Neural crest cell (in vitro differentiated cells): ENCODE results near the gene POLE4. TPM values are rescaled to one million over a fixed set of nuclear protein-coding genes. Genes with fewer than 3 reads are reported as not detected.

Experiments used
- DNase-seq: peaks from one replicate; pipeline ENCODE4 v3.0.0; 2021; ENCODE audit warnings: low read depth, mixed read lengths, low spot score
- H3K27ac Mint-ChIP-seq: one replicate; pipeline ENCODE4 v1.8.0; 2021; ENCODE audit warnings: mild to moderate bottlenecking, mixed read lengths; ENCODE audit not compliant: unreplicated experiment
- H3K27me3 Mint-ChIP-seq: 2 replicates; pipeline ENCODE4 v1.8.0; 2021; ENCODE audit warnings: low read depth, mild to moderate bottlenecking, mixed read lengths
- H3K36me3 Mint-ChIP-seq: 2 replicates; pipeline ENCODE4 v1.8.0; 2021; ENCODE audit warnings: low read depth, mild to moderate bottlenecking, mixed read lengths
- H3K4me1 Mint-ChIP-seq: 2 replicates; pipeline ENCODE4 v1.8.0; 2021; ENCODE audit warnings: mixed read lengths
- H3K4me3 Mint-ChIP-seq: one replicate; pipeline ENCODE4 v1.8.0; 2021; ENCODE audit warnings: mild to moderate bottlenecking, mixed read lengths
- H3K9me3 Mint-ChIP-seq: 2 replicates; pipeline ENCODE4 v1.8.0; 2021; ENCODE audit warnings: mixed read lengths
- CTCF ChIP-seq: fragments of 200-600 bp; sonication (generic); conservative IDR thresholded peaks from 2 replicates; pipeline ENCODE4 v1.5.0; 2021; ENCODE audit warnings: antibody characterized with exemption, mild to moderate bottlenecking
- total RNA-seq: library from RNA; stranded (reverse); gene quantifications from 2 replicates; pipeline ENCODE4 v1.2.1, GENCODE V29; 2021

The POLE4 gene
- total RNA-seq, 1 donor from 2014 or later = 49.6 TPM

GRCh38 chr2:74983631-74984392 lies 25.4 kb downstream of the POLE4 start:
- no peak for DNase-seq
- Mint-ChIP-seq H3K36me3 (peaks cover 2% of the 10 kb centered on the region), H3K4me1 (no peaks in the 10 kb centered on the region), H3K9me3 (no peaks in the 10 kb centered on the region), H3K4me3 (no peak overlapping the region), H3K27me3 (no peaks in the 10 kb centered on the region), H3K27ac (no peak overlapping the region)
- TF ChIP-seq CTCF = no peak

- no peak for DNase-seq
- H3K4me3 Mint-ChIP-seq = no peak overlapping the region
- TF ChIP-seq CTCF = no peak
- no peaks in the 10 kb centered on the region for H3K27me3 Mint-ChIP-seq
- H3K4me1 Mint-ChIP-seq = no peaks in the 10 kb centered on the region
- H3K9me3 Mint-ChIP-seq = no peaks in the 10 kb centered on the region
- H3K27ac Mint-ChIP-seq = no peak overlapping the region
- peaks cover 2% of the 10 kb centered on the region for H3K36me3 Mint-ChIP-seq
Observed at GRCh38 chr2:74984947-74985637, 26.6 kb downstream of the POLE4 start.

- H3K4me1 Mint-ChIP-seq = no peaks in the 10 kb centered on the region
- H3K9me3 Mint-ChIP-seq = no peaks in the 10 kb centered on the region
- no peak overlapping the region for H3K27ac Mint-ChIP-seq
Observed at GRCh38 chr2:74985978-74986609, 27.7 kb downstream of the POLE4 start.

GRCh38 chr2:74991977-74992376 lies 33.5 kb downstream of the POLE4 start:
- H3K27ac Mint-ChIP-seq = no peak overlapping the region

More at GRCh38 chr2:74985978-74986609, 27.7 kb downstream of the POLE4 start:
- TF ChIP-seq CTCF = no peak
- Mint-ChIP-seq H3K36me3 (no peaks in the 10 kb centered on the region), H3K27me3 (no peaks in the 10 kb centered on the region), H3K4me3 (no peak overlapping the region)
- no peak for DNase-seq

More at GRCh38 chr2:74991977-74992376, 33.5 kb downstream of the POLE4 start:
- Mint-ChIP-seq H3K9me3 (no peaks in the 10 kb centered on the region), H3K4me3 (no peak overlapping the region), H3K27me3 (no peaks in the 10 kb centered on the region), H3K4me1 (no peaks in the 10 kb centered on the region), H3K36me3 (no peaks in the 10 kb centered on the region)
- DNase-seq = no peak
- TF ChIP-seq CTCF = no peak
